Measurements from ENCODE around the gene RAB3IP.

DNA sequence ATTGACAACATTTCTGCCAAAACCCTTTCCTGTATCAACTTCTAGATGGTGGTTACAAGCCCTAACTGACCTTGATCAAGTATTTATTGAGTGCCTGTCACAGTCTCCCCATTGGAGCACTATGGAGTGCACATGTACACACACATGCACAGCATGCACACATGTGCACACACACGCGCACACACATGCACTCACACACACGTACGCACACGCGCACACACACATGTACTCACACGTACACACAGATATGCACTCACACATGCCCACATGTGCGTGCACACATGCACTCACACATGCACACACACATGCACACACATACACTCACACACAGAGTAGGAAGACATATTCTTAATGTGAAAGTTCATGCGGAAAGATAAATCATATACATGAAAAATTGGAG lies 130.0 kb downstream of the RAB3IP start:
- TF ChIP-seq, protein P1, sequence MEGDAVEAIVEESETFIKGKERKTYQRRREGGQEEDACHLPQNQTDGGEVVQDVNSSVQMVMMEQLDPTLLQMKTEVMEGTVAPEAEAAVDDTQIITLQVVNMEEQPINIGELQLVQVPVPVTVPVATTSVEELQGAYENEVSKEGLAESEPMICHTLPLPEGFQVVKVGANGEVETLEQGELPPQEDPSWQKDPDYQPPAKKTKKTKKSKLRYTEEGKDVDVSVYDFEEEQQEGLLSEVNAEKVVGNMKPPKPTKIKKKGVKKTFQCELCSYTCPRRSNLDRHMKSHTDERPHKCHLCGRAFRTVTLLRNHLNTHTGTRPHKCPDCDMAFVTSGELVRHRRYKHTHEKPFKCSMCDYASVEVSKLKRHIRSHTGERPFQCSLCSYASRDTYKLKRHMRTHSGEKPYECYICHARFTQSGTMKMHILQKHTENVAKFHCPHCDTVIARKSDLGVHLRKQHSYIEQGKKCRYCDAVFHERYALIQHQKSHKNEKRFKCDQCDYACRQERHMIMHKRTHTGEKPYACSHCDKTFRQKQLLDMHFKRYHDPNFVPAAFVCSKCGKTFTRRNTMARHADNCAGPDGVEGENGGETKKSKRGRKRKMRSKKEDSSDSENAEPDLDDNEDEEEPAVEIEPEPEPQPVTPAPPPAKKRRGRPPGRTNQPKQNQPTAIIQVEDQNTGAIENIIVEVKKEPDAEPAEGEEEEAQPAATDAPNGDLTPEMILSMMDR (IDR thresholded peaks at IDR 0.05) = no peak
- TF ChIP-seq ZFX (IDR thresholded peaks at IDR 0.05; ENCODE audit: borderline replicate concordance) = no peak

Measured in 22Rv1 (cell line).